ENCODE results near the gene CLEC3B.

- TF ChIP-seq CTCF (IDR thresholded peaks at IDR 0.05 in 2 of 3, conservative IDR thresholded peaks at IDR 0.05 in 1 of 3; ENCODE audit: control insufficient read depth in 2 of 3, extremely low read depth in 1 of 3, insufficient read depth in 1 of 3, low read depth in 3 of 3, low read length in 3 of 3) = no peak
- TF ChIP-seq SPI1 (IDR thresholded peaks at IDR 0.05; ENCODE audit: borderline replicate concordance, insufficient read depth, low read depth, low read length) = no peak
These were observed 32.5 kb upstream of the CLEC3B start for GRCh38 chr3:44993471-44994205.
